ENCODE results near the gene FAM107B. TPM values are rescaled to one million over a fixed set of nuclear protein-coding genes. Genes with fewer than 3 reads are reported as not detected.

Gene FAM107B
- total and polyA plus RNA-seq, 2 experiments from 2014 or later: 11.0 to 17.6 TPM

GRCh38 chr10:14545827-14546226 is 228.9 kb downstream of the FAM107B start:
- no peaks in the 10 kb centered on the region for H3K27me3 ChIP-seq (ENCODE audit: insufficient read depth)

More at GRCh38 chr10:14545827-14546226, 228.9 kb downstream of the FAM107B start:
- TF ChIP-seq POLR2AphosphoS5 (IDR thresholded peaks at IDR 0.05; ENCODE audit: low read depth): no peak
- no peak for TF ChIP-seq EZH2 (IDR thresholded peaks at IDR 0.05; ENCODE audit: low read depth, unreplicated experiment)
- TF ChIP-seq ETS1 (IDR thresholded peaks at IDR 0.05): no peak
- no peak for TF ChIP-seq ZNF462 (CRISPR knock-in tag; IDR thresholded peaks at IDR 0.05)
- TF ChIP-seq EZH2phosphoT487 (IDR thresholded peaks at IDR 0.05; ENCODE audit: unreplicated experiment): no peak
- TF ChIP-seq REST (IDR thresholded peaks at IDR 0.05; ENCODE audit: unreplicated experiment): no peak
- TF ChIP-seq CTCF (conservative IDR thresholded peaks at IDR 0.05; ENCODE audit: low read depth in 2 of 2): no peak
- no peak for TF ChIP-seq ZNF331 (CRISPR knock-in tag; IDR thresholded peaks at IDR 0.05; ENCODE audit: low read depth)
- TF ChIP-seq JUNB (IDR thresholded peaks at IDR 0.05; ENCODE audit: unreplicated experiment): no peak
- no peak for TF ChIP-seq ZNF114 (CRISPR knock-in tag; IDR thresholded peaks at IDR 0.05)
- TF ChIP-seq STAT1 (IDR thresholded peaks at IDR 0.05; ENCODE audit: unreplicated experiment): no peak
- TF ChIP-seq NANOG (IDR thresholded peaks at IDR 0.05; ENCODE audit: borderline replicate concordance): no peak
- Histone ChIP-seq H3K79me2 (replicated peaks; ENCODE audit: insufficient read depth) (no peaks in the 10 kb centered on the region), H3K4me1 (ENCODE audit: insufficient read depth) (peaks cover 8% of the 10 kb centered on the region), H4K20me1 (replicated peaks; ENCODE audit: insufficient read depth) (no peaks in the 10 kb centered on the region; the same call in none of the 2 replicates), H2AFZ (no peak overlapping the region), H3K4me3 (no peak overlapping the region), H3K4me2 (no peak overlapping the region), H3K27ac (ENCODE audit: low read depth) (no peak overlapping the region), H3K9me2 (ENCODE audit: insufficient read depth) (no peaks in the 10 kb centered on the region), H3F3A (replicated peaks; ENCODE audit: low read depth) (no peaks in the 10 kb centered on the region), H3K36me3 (ENCODE audit: insufficient read depth) (no peaks in the 10 kb centered on the region)
- Mint-ChIP-seq H3K36me3 (ENCODE audit: low read depth) (peaks cover 2% of the 10 kb centered on the region; the same call in 1 of the 3 replicates), H3K4me1 (peaks cover 14% of the 10 kb centered on the region), H3K27ac (no peak overlapping the region), H3K4me3 (no peak overlapping the region), H3K9me3 (no peaks in the 10 kb centered on the region), H3K27me3 (ENCODE audit: insufficient read depth, low read depth, poor library complexity) (peaks cover 2% of the 10 kb centered on the region)
- no peak for DNase-seq (ENCODE audit: low spot score)
- no peak for ATAC-seq

Data from GM23338 (cell line).